ENCODE results near the gene XXYLT1. TPM values are rescaled to one million over a fixed set of nuclear protein-coding genes. Genes with fewer than 3 reads are reported as not detected.

Gene XXYLT1
- total RNA-seq, 1 experiment from 2014 or later = 25.5 TPM

DNA sequence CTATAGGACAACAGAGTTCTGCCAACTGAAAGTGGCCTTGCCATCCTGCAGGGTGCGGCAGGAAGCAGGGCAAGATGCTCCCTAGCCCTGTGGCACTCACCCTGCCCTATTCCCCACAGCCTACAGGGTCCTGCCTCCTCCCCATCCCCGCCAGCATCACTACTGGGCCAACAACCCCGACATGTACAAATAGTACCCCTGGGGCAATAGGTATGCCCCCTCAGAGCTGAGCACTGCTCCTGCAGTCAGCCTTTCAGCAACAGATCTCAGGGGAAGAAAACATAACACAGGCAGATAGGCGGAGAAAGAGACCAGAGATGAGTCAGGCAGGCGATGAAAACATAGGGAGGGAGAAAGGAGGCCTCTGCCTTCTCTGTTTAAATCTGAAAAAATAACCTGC is 74.7 kb downstream of the XXYLT1 start:
- Histone ChIP-seq H3K4me1 (ENCODE audit: insufficient read depth, low read length) (peaks cover 30% of the 10 kb centered on the region), H3K4me3 (ENCODE audit: low read length) (no peak overlapping the region), H3F3A (ENCODE audit: low read length, unreplicated experiment) (peaks cover 8% of the 10 kb centered on the region), H3K27me3 (ENCODE audit: low read length) (no peaks in the 10 kb centered on the region), H3K4me2 (ENCODE audit: low read length) (peak overlapping the region; percentile 27; the same call in 1 of the 2 replicates), H4K20me1 (ENCODE audit: low read length) (no peaks in the 10 kb centered on the region), H3K36me3 (ENCODE audit: low read depth, low read length) (peaks cover 10% of the 10 kb centered on the region; the same call in 1 of the 2 replicates), H2AFZ (ENCODE audit: low read length) (0 out of 2 replicates have a peak overlapping the region, but pooled peaks have one; percentile 8), H3K79me2 (ENCODE audit: low read length) (peaks cover 50% of the 10 kb centered on the region), H3K27ac (ENCODE audit: low read length) (peak overlapping the region; percentile 10; the same call in 1 of the 2 replicates), H3K9me2 (replicated peaks; ENCODE audit: low read length) (no peaks in the 10 kb centered on the region), H3K9me3 (ENCODE audit: low read length) (no peaks in the 10 kb centered on the region; the same call in 1 of the 2 replicates), H3K9ac (ENCODE audit: low read length) (no peak overlapping the region)
- no TSS peak for BruUV-seq (replicated peaks)
- POLR2A ChIA-PET (ENCODE audit: unreplicated experiment) = no interaction called here
- CTCF ChIA-PET = no interaction called here
- intact Hi-C loops (cut with micrococcal nuclease) = no loop called here
- peak; percentile 39 for DNase-seq
- peak; percentile 66 for ATAC-seq
- TF ChIP-seq CTCF (conservative IDR thresholded peaks at IDR 0.05; ENCODE audit: low read depth, low read length) = no peak
- no peak for TF ChIP-seq EZH2 (IDR thresholded peaks at IDR 0.05; ENCODE audit: low read length, unreplicated experiment)
- no peak for TF ChIP-seq EZH2phosphoT487 (IDR thresholded peaks at IDR 0.05; ENCODE audit: borderline replicate concordance, low read length)

GRCh38 chr3:195195321-195196209 is 75.4 kb downstream of the XXYLT1 start:
- CTCF ChIA-PET = no interaction called here
- H3K4me1 ChIP-seq (ENCODE audit: insufficient read depth, low read length) = peaks cover 30% of the 10 kb centered on the region
- no peak overlapping the region for H3K27ac ChIP-seq (ENCODE audit: low read length)
- H3K4me3 ChIP-seq (ENCODE audit: low read length) = no peak overlapping the region
- H3F3A ChIP-seq (ENCODE audit: low read length, unreplicated experiment) = peaks cover 8% of the 10 kb centered on the region
- peaks cover 50% of the 10 kb centered on the region for H3K79me2 ChIP-seq (ENCODE audit: low read length)
- no peaks in the 10 kb centered on the region for H3K9me2 ChIP-seq (replicated peaks; ENCODE audit: low read length)
- no peaks in the 10 kb centered on the region; the same call in 1 of the 2 replicates for H3K9me3 ChIP-seq (ENCODE audit: low read length)
- no peak overlapping the region for H3K9ac ChIP-seq (ENCODE audit: low read length)
- no TSS peak for BruUV-seq (replicated peaks)
- H4K20me1 ChIP-seq (ENCODE audit: low read length) = no peaks in the 10 kb centered on the region
- H3K4me2 ChIP-seq (ENCODE audit: low read length) = no peak overlapping the region
- TF ChIP-seq EZH2phosphoT487 (IDR thresholded peaks at IDR 0.05; ENCODE audit: borderline replicate concordance, low read length) = no peak
- no peak for TF ChIP-seq CTCF (conservative IDR thresholded peaks at IDR 0.05; ENCODE audit: low read depth, low read length)
- H2AFZ ChIP-seq (ENCODE audit: low read length) = no peak overlapping the region
- no peaks in the 10 kb centered on the region for H3K27me3 ChIP-seq (ENCODE audit: low read length)
- POLR2A ChIA-PET (ENCODE audit: unreplicated experiment) = no interaction called here
- peaks cover 10% of the 10 kb centered on the region; the same call in 1 of the 2 replicates for H3K36me3 ChIP-seq (ENCODE audit: low read depth, low read length)
- intact Hi-C loops (cut with micrococcal nuclease) = no loop called here
- ATAC-seq (no peak), DNase-seq (no peak)
